Hepatocyte (in vitro differentiated cells): Measurements from ENCODE around the gene RPS18. TPM values are rescaled to one million over a fixed set of nuclear protein-coding genes. Genes with fewer than 3 reads are reported as not detected.

ENCODE experiments used
- DNase-seq: peaks from one replicate; pipeline ENCODE4 v3.0.0-alpha.2; 2016; ENCODE audit warnings: low spot score
- H2AFZ ChIP-seq: fragments of 200-600 bp; sonication (generic); 2 replicates; pipeline ENCODE4 v1.6.0; 2016; ENCODE audit warnings: antibody characterized with exemption, mild to moderate bottlenecking
- H3K27ac ChIP-seq: fragments of 200-600 bp; sonication (generic); 2 replicates; pipeline ENCODE4 v1.5.1; 2016; ENCODE audit warnings: mild to moderate bottlenecking
- H3K27me3 ChIP-seq: fragments of 200-600 bp; sonication (generic); 2 replicates; pipeline ENCODE4 v1.6.1; 2016
- H3K36me3 ChIP-seq: fragments of 200-600 bp; sonication (generic); replicated peaks from 2 replicates; pipeline ENCODE4 v1.5.1; 2016; ENCODE audit warnings: low read depth; ENCODE audit not compliant: insufficient read depth
- H3K4me1 ChIP-seq: fragments of 200-600 bp; sonication (generic); 2 replicates; pipeline ENCODE4 v1.5.1; 2016; ENCODE audit warnings: mild to moderate bottlenecking, moderate library complexity; ENCODE audit not compliant: insufficient read depth
- H3K4me2 ChIP-seq: fragments of 200-600 bp; sonication (generic); 2 replicates; pipeline ENCODE4 v1.6.0; 2016
- H3K4me3 ChIP-seq: fragments of 200-600 bp; sonication (generic); 2 replicates; pipeline ENCODE4 v1.5.1; 2016; ENCODE audit warnings: mild to moderate bottlenecking
- H3K79me2 ChIP-seq: fragments of 200-600 bp; sonication (generic); 2 replicates; pipeline ENCODE4 v1.6.0; 2017; ENCODE audit warnings: mild to moderate bottlenecking
- H3K9me2 ChIP-seq: fragments of 200-600 bp; sonication (generic); replicated peaks from 2 replicates; pipeline ENCODE4 v1.6.0; 2017; ENCODE audit warnings: mild to moderate bottlenecking; ENCODE audit not compliant: insufficient read depth
- H3K9me3 ChIP-seq: fragments of 200-600 bp; sonication (generic); 2 replicates; pipeline ENCODE4 v1.5.1; 2016; ENCODE audit warnings: low read depth, mild to moderate bottlenecking
- H4K20me1 ChIP-seq: fragments of 200-600 bp; sonication (generic); 2 replicates; pipeline ENCODE4 v1.6.0; 2016; ENCODE audit warnings: mild to moderate bottlenecking; ENCODE audit not compliant: insufficient read depth, poor library complexity, severe bottlenecking
- CTCF ChIP-seq: fragments of 200-600 bp; sonication (generic); IDR thresholded peaks from 2 replicates; pipeline ENCODE4 v1.5.1; 2016; ENCODE audit warnings: antibody characterized with exemption, mild to moderate bottlenecking; ENCODE audit not compliant: poor library complexity
- EZH2 ChIP-seq: fragments of 200-600 bp; sonication (generic); IDR thresholded peaks from 2 replicates; pipeline ENCODE4 v1.6.1; 2016; ENCODE audit warnings: antibody characterized with exemption, mild to moderate bottlenecking, borderline replicate concordance
- EZH2phosphoT487 ChIP-seq: fragments of 200-600 bp; sonication (generic); IDR thresholded peaks from one replicate; pipeline ENCODE4 v1.6.1; 2018; ENCODE audit warnings: antibody characterized with exemption, mild to moderate bottlenecking, low read depth, moderate library complexity; ENCODE audit not compliant: unreplicated experiment, severe bottlenecking
- WGBS: methylation state at CpG from one replicate; pipeline ENCODE4 v1.1.6; 2016; ENCODE audit warnings: low lambda C conversion rate; ENCODE audit errors: missing lambda C conversion rate; 5-methylcytosine and 5-hydroxymethylcytosine counted together
- polyA plus RNA-seq: library from polyadenylated mRNA; unstranded; fragments of >200 nt; fragmentation: Nextera tagmentation; extraction: Ambion mirVana; gene quantifications from 2 replicates; pipeline ENCODE4 v1.2.1, GENCODE V29; 2016
- total RNA-seq: library from RNA; depleted of rRNA; stranded (reverse); fragments of >200 nt; gene quantifications from 2 replicates; pipeline ENCODE4 v1.2.3, GENCODE V29; 2014

The RPS18 gene
- total and polyA plus RNA-seq, 2 experiments from 2014 or later = 1,517 to 3,293 TPM

DNA sequence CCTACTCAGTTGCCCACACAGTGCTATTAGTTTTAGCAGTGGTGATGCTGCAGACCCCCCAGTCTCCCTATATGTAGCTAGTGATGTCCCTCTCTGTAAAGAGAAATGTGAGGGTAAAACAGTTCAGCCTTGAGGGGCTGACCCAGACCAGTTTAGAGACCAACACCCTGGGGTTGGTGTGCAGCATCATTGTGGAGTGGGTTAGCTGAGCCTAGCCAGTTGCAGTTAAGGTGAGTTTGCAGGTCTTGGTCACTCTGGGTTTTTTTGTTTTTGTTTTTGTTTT, 4.6 kb downstream of the RPS18 start:
- Histone ChIP-seq H3K27me3 (no peaks in the 10 kb centered on the region), H3K9me3 (no peaks in the 10 kb centered on the region), H3K27ac (peak overlapping the region; percentile 97), H3K36me3 (no peaks in the 10 kb centered on the region), H4K20me1 (peaks cover 29% of the 10 kb centered on the region), H3K4me3 (peak overlapping the region; percentile 74), H2AFZ (no peak overlapping the region), H3K79me2 (peaks cover 37% of the 10 kb centered on the region), H3K4me2 (peak overlapping the region; percentile 91), H3K4me1 (peaks cover 51% of the 10 kb centered on the region), H3K9me2 (no peaks in the 10 kb centered on the region)
- TF ChIP-seq EZH2phosphoT487 (no peak), EZH2 (no peak), CTCF (no peak)
- no peak for DNase-seq

- peak; percentile 88 for DNase-seq
- Histone ChIP-seq H3K79me2 (peaks cover 36% of the 10 kb centered on the region), H3K9me3 (no peaks in the 10 kb centered on the region), H3K27me3 (no peaks in the 10 kb centered on the region), H2AFZ (peak within 1 kb of the TSS; percentile 88), H3K4me3 (peak within 1 kb of the TSS; percentile 74), H4K20me1 (peaks cover 29% of the 10 kb centered on the region), H3K4me1 (peaks cover 51% of the 10 kb centered on the region), H3K27ac (peak within 1 kb of the TSS; percentile 97), H3K9me2 (no peaks in the 10 kb centered on the region), H3K36me3 (no peaks in the 10 kb centered on the region), H3K4me2 (peak within 1 kb of the TSS; percentile 91)
- no peak for TF ChIP-seq EZH2phosphoT487
- peak; percentile 47 for TF ChIP-seq CTCF
- 3% methylated on average over 41 of the region's 80 CpGs for WGBS
Observed at GRCh38 chr6:33276864-33277662, 5.2 kb downstream of the RPS18 start, which contains the start of gene B3GALT4. B3GALT4 (plus strand) TSS chr6:33277123; CDS start chr6:33277420, 297 bp downstream.

- Histone ChIP-seq H3K27me3 (no peaks in the 10 kb centered on the region), H3K27ac (peak overlapping the region; percentile 97), H2AFZ (peak overlapping the region; percentile 88), H3K4me2 (peak overlapping the region; percentile 91), H3K36me3 (no peaks in the 10 kb centered on the region), H3K4me1 (peaks cover 49% of the 10 kb centered on the region), H3K4me3 (peak overlapping the region; percentile 74), H3K9me3 (no peaks in the 10 kb centered on the region), H3K9me2 (no peaks in the 10 kb centered on the region), H4K20me1 (peaks cover 29% of the 10 kb centered on the region), H3K79me2 (peaks cover 29% of the 10 kb centered on the region)
- WGBS = 61% methylated on average over 39 of the region's 39 CpGs
- peak; percentile 32 for DNase-seq
- TF ChIP-seq EZH2 (no peak), CTCF (no peak), EZH2phosphoT487 (no peak)
Observed at GRCh38 chr6:33277663-33278391, 6.0 kb downstream of the RPS18 start.
